Breast epithelium (tissue), 4 donors: ENCODE results near the gene FSD1. TPM values are rescaled to one million over a fixed set of nuclear protein-coding genes. Genes with fewer than 3 reads are reported as not detected.

Experiments used
- DNase-seq, 2 donors: peaks; one replicate each; pipeline ENCODE4 v3.0.0-alpha.2; 2019; ENCODE audit warnings: low spot score in 2 of 2
- H3K27ac ChIP-seq, 2 donors: fragments of 200-600 bp; sonication (generic) in 1 of 2; one replicate each; pipeline ENCODE4 v1.5.1; 2016 to 2019; ENCODE audit warnings: mild to moderate bottlenecking in 1 of 2
- H3K27me3 ChIP-seq, 2 donors: fragments of 200-600 bp; sonication (generic) in 1 of 2; one replicate each; pipeline versions ENCODE4 v1.5.1 to v1.6.0; 2017 to 2019; ENCODE audit warnings: control low read depth in 1 of 2, mild to moderate bottlenecking in 1 of 2
- H3K36me3 ChIP-seq: fragments of 200-600 bp; one replicate; pipeline ENCODE4 v1.5.1; 2019
- H3K4me1 ChIP-seq, 2 donors: fragments of 200-600 bp; sonication (generic); one replicate each; pipeline ENCODE4 v1.5.1; 2016 to 2019; ENCODE audit warnings: control low read depth in 1 of 2
- H3K4me3 ChIP-seq, 3 donors: fragments of 200-600 bp; sonication (generic); 1 replicate in 2 of 3; 2 replicates in 1 of 3; pipeline ENCODE4 v1.5.1; 2016 to 2019; ENCODE audit warnings: mild to moderate bottlenecking in 3 of 3, moderate library complexity in 2 of 3
- H3K9me3 ChIP-seq, 2 donors: fragments of 200-600 bp; sonication (generic) in 1 of 2; one replicate each; pipeline ENCODE4 v1.5.1; 2016 to 2019; ENCODE audit warnings: control low read depth in 1 of 2
- POLR2A ChIP-seq: fragments of 450-650 bp; IDR thresholded peaks from one replicate; pipeline ENCODE4 v1.6.1; 2016; ENCODE audit warnings: antibody characterized with exemption, mild to moderate bottlenecking, moderate library complexity
- POLR2AphosphoS5 ChIP-seq, 3 donors: sonication (generic); formaldehyde crosslinking; IDR thresholded peaks; one replicate each; pipeline ENCODE4 v1.6.1; 2017; ENCODE audit warnings: antibody characterized with exemption in 3 of 3
- intact Hi-C: fragments of 100-400 bp; cut with DNase I; formaldehyde crosslinking; loops from one replicate; pipeline ENCODE4 v1.15.1; 2023; ENCODE audit warnings: low total_unique reads
- total RNA-seq, 3 donors: library from RNA; depleted of rRNA; stranded (reverse); fragments of >200 nt; gene quantifications; one replicate each; pipeline ENCODE4 v1.1.0, GENCODE V29; 2016
- TF ChIP-seq, protein P1 (sequence below), 3 donors: fragments of 450-650 bp; IDR thresholded peaks; one replicate each; pipeline ENCODE4 v1.5.1; 2016 to 2017; ENCODE audit warnings: antibody characterized with exemption in 3 of 3, mild to moderate bottlenecking in 3 of 3, moderate library complexity in 3 of 3

The FSD1 gene
- total RNA-seq, 3 donors from 2014 or later: 0.88 TPM; not detected in 2

GRCh38 chr19:4369109-4369887 lies 64.9 kb downstream of the FSD1 start:
- Histone ChIP-seq H3K36me3 (no peaks in the 10 kb centered on the region), H3K27ac (peak overlapping the region; percentile 82 to 92), H3K27me3 (no peaks in the 10 kb centered on the region), H3K4me3 (peak overlapping the region; percentile 9 to 62 (median 41)), H3K4me1 (peaks cover 33 to 58% of the 10 kb centered on the region in 2 donors), H3K9me3 (no peaks in the 10 kb centered on the region)
- TF ChIP-seq POLR2A (no peak), POLR2AphosphoS5 (IDR thresholded peaks at IDR 0.05) (no peak)
- TF ChIP-seq, protein P1, sequence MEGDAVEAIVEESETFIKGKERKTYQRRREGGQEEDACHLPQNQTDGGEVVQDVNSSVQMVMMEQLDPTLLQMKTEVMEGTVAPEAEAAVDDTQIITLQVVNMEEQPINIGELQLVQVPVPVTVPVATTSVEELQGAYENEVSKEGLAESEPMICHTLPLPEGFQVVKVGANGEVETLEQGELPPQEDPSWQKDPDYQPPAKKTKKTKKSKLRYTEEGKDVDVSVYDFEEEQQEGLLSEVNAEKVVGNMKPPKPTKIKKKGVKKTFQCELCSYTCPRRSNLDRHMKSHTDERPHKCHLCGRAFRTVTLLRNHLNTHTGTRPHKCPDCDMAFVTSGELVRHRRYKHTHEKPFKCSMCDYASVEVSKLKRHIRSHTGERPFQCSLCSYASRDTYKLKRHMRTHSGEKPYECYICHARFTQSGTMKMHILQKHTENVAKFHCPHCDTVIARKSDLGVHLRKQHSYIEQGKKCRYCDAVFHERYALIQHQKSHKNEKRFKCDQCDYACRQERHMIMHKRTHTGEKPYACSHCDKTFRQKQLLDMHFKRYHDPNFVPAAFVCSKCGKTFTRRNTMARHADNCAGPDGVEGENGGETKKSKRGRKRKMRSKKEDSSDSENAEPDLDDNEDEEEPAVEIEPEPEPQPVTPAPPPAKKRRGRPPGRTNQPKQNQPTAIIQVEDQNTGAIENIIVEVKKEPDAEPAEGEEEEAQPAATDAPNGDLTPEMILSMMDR (IDR thresholded peaks at IDR 0.05): no peak
- DNase-seq: peak; percentile 65 to 66
- intact Hi-C loops: loop anchor here (10.0 kb wide), 2 partner anchors 104 to 1356 kb away; partner anchors contain the start of genes CATSPERD and LONP1

- no peak for DNase-seq
- Histone ChIP-seq H3K27ac (peak overlapping the region; percentile 82 to 92), H3K9me3 (no peaks in the 10 kb centered on the region), H3K4me1 (peaks cover 38 to 63% of the 10 kb centered on the region in 2 donors), H3K36me3 (no peaks in the 10 kb centered on the region), H3K4me3 (peak overlapping the region; percentile 9 to 62 (median 41)), H3K27me3 (no peaks in the 10 kb centered on the region)
- TF ChIP-seq, protein P1 (IDR thresholded peaks at IDR 0.05): peak in 2 of 3 donors; percentile 25 to 45
- no peak for TF ChIP-seq POLR2A
- intact Hi-C loops: loop anchor here (10.0 kb wide), 2 partner anchors 105 to 1355 kb away; partner anchors contain the start of genes CATSPERD and LONP1
Observed at GRCh38 chr19:4369888-4370260, 65.5 kb downstream of the FSD1 start.

DNA sequence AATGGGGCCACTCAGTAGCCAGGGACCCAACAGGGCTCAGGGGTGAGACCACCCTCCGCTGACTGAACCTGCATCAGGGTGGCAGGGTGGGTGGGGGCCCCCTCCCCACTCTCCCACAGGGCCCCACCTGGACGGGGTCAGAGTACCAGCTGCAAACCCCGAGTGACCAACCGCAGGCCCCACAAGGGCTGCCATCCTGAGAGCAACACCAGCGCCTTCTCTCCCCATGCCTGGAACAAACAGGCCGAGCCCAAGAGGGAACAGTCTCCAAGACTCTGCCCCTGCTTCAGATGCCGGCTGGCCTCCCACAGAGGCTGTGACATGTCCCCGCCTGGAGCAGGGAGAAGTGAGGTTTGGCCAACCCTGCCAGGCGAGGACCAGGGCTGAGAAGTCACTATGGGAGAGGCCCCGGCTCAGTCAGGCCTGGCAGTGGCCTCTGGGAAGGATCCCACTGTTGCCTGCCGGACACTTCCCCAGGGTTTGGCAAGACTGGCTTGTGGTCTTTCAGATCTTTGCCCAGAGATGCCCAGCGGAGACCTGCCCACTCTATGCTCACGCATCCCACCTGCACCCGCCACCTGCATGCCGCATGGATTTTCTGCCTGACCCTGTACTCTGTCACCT lies 66.1 kb downstream of the FSD1 start:
- Histone ChIP-seq H3K36me3 (no peaks in the 10 kb centered on the region), H3K27ac (peak overlapping the region; percentile 82 to 92), H3K4me1 (peaks cover 45 to 70% of the 10 kb centered on the region in 2 donors), H3K27me3 (no peaks in the 10 kb centered on the region), H3K9me3 (no peaks in the 10 kb centered on the region), H3K4me3 (peak overlapping the region in 1 of 3 donors; percentile 62)
- intact Hi-C loops: no loop called here
- DNase-seq: no peak
- TF ChIP-seq POLR2AphosphoS5 (IDR thresholded peaks at IDR 0.05) (no peak), POLR2A (no peak)
- TF ChIP-seq, protein P1 (IDR thresholded peaks at IDR 0.05): no peak

DNA sequence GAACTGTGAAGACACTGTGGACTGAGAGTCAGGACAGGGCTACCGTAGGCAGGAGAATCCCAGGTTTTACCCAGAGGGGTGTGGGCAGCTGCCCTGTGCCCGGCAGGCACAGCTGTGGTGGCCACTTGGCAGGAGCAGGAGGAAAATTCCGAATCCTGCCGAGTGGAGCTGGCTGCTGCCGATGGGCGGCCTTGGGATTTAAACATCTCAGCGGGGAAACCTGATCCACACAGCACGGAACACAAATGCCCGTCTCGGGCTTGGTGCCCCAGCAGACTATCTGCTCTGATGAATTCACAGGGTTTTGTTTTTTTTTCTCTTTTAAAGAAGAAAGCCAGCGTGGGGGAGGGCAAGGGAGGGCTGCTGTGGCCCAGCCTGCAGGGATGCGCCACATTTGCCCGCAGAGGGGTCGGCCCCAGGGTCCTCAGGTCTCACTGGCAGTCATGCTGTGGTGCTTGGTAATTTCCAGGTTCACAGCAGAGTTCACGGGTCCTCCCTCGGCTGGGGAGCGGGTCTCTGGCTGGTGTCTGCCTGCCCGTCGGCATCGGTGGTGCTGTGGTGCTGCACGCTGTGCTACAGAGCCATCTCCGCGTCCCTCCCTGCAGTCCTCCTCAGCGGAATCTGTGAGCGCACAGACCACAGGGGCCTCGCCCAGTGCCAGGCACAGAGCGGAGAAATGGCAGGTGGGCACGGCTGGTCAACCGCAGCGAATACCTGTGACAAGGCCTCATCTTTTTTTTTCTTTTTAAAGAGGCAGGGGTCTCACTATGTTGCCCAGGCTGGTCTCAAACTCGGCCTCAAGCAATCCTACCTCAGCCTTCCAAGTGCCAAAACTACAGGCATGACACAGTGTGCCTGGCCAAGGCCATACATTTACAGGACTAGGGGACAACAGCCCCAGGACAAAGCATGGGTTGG lies 67.1 kb downstream of the FSD1 start:
- H3K27me3 ChIP-seq: no peaks in the 10 kb centered on the region
- no peak for TF ChIP-seq POLR2AphosphoS5 (IDR thresholded peaks at IDR 0.05)
- no peak for TF ChIP-seq POLR2A
- TF ChIP-seq, protein P1 (IDR thresholded peaks at IDR 0.05): no peak
- peak overlapping the region; percentile 6 to 93 for H3K27ac ChIP-seq
- no peaks in the 10 kb centered on the region for H3K9me3 ChIP-seq
- intact Hi-C loops: no loop called here
- peaks cover 47 to 80% of the 10 kb centered on the region in 2 donors for H3K4me1 ChIP-seq
- no peak overlapping the region for H3K4me3 ChIP-seq
- DNase-seq: no peak
- H3K36me3 ChIP-seq: no peaks in the 10 kb centered on the region
